Mammary epithelial cell (primary cell): ENCODE data around the gene PPP1R16B.

Experiments used
- EZH2 ChIP-seq: IDR thresholded peaks from 2 replicates; pipeline ENCODE4 v1.6.1; 2012; ENCODE audit warnings: low read length, inconsistent platforms, borderline replicate concordance
- TF ChIP-seq, protein P1 (sequence below), 2 donors: IDR thresholded peaks in 1 of 2; conservative IDR thresholded peaks in 1 of 2; 2 replicates each; pipeline ENCODE4 v1.5.1; 2011 to 2012; ENCODE audit warnings: inconsistent platforms in 2 of 2, low read length in 2 of 2, mild to moderate bottlenecking in 2 of 2, control low read depth in 1 of 2, low read depth in 1 of 2; ENCODE audit not compliant: insufficient read depth in 1 of 2; ENCODE audit errors: extremely low read depth in 1 of 2

DNA sequence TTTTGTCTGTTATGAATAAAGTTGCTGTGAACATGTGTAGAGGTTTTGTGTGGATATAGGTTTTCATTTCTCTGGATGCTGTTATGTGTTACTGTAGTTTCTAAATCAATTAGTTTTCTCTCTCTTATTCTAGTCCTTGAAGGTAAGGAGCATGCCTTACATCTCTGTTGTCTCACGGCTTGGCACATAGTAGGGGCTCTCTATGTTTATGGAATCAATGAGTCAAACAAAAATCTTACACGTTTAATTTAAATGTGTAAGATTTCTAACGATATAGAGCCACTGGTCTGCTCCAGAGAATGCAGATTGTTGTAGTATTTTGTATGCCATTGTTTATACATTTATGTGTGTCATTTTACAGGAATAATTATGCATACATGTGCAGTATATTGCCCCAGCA, 141.3 kb downstream of the PPP1R16B start:
- TF ChIP-seq, protein P1, sequence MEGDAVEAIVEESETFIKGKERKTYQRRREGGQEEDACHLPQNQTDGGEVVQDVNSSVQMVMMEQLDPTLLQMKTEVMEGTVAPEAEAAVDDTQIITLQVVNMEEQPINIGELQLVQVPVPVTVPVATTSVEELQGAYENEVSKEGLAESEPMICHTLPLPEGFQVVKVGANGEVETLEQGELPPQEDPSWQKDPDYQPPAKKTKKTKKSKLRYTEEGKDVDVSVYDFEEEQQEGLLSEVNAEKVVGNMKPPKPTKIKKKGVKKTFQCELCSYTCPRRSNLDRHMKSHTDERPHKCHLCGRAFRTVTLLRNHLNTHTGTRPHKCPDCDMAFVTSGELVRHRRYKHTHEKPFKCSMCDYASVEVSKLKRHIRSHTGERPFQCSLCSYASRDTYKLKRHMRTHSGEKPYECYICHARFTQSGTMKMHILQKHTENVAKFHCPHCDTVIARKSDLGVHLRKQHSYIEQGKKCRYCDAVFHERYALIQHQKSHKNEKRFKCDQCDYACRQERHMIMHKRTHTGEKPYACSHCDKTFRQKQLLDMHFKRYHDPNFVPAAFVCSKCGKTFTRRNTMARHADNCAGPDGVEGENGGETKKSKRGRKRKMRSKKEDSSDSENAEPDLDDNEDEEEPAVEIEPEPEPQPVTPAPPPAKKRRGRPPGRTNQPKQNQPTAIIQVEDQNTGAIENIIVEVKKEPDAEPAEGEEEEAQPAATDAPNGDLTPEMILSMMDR (conservative IDR thresholded peaks at IDR 0.05 in 1 of 2, IDR thresholded peaks at IDR 0.05 in 1 of 2; ENCODE audit: extremely low read depth in 1 of 2, insufficient read depth in 1 of 2, low read depth in 1 of 2, low read length in 2 of 2): no peak
- no peak for TF ChIP-seq EZH2
